Stomach (tissue), 9 donors: ENCODE data around the gene HSD17B12. TPM values are rescaled to one million over a fixed set of nuclear protein-coding genes. Genes with fewer than 3 reads are reported as not detected.
A peak's percentile ranks its signal among the peaks of the same experiment; 100 is the strongest.

ENCODE experiments used
- DNase-seq, 2 donors: peaks; one replicate each; pipeline versions ENCODE4 v3.0.0 to v3.0.0-alpha.2; 2013 to 2019
- H3K27ac ChIP-seq, 5 donors: fragments of 200-600 bp in 4 of 5; sonication (generic) in 4 of 5; one replicate each; pipeline ENCODE4 v1.5.1; 2013 to 2019; ENCODE audit warnings: mild to moderate bottlenecking in 1 of 5, moderate library complexity in 1 of 5
- H3K27me3 ChIP-seq, 3 donors: fragments of 200-600 bp; sonication (generic); one replicate each; pipeline ENCODE4 v1.5.1; 2017 to 2019; ENCODE audit warnings: mixed run types in 1 of 3
- H3K36me3 ChIP-seq, 4 donors: fragments of 200-600 bp; sonication (generic); 1 replicate in 3 of 4; 2 replicates in 1 of 4; pipeline ENCODE4 v1.5.1; 2016 to 2019
- H3K4me1 ChIP-seq, 4 donors: fragments of 200-600 bp; sonication (generic); one replicate each; pipeline ENCODE4 v1.5.1; 2016 to 2019
- H3K4me3 ChIP-seq, 4 donors: fragments of 200-600 bp; sonication (generic) in 3 of 4; one replicate each; pipeline ENCODE4 v1.5.1; 2016 to 2019; ENCODE audit warnings: mild to moderate bottlenecking in 1 of 4
- H3K9me3 ChIP-seq, 4 donors: fragments of 200-600 bp; sonication (generic); one replicate each; pipeline ENCODE4 v1.5.1; 2016 to 2019
- CTCF ChIP-seq, 7 experiments: fragments of 450-650 bp in 4 of 7; fragments of 200-600 bp in 3 of 7; sonication (generic) in 3 of 7; IDR thresholded peaks; one replicate each; pipeline ENCODE4 v1.5.1; 2016 to 2019; ENCODE audit warnings: antibody characterized with exemption in 7 of 7, control low read depth in 2 of 7, mild to moderate bottlenecking in 1 of 7
- EP300 ChIP-seq: sonication (generic); formaldehyde crosslinking; IDR thresholded peaks from one replicate; pipeline ENCODE4 v1.6.1; 2017; ENCODE audit warnings: antibody characterized with exemption
- POLR2A ChIP-seq, 4 donors: fragments of 450-650 bp; IDR thresholded peaks; one replicate each; pipeline ENCODE4 v1.6.1; 2016; ENCODE audit warnings: antibody characterized with exemption in 4 of 4, control low read depth in 2 of 4, mild to moderate bottlenecking in 1 of 4, moderate library complexity in 1 of 4
- POLR2AphosphoS5 ChIP-seq, 3 donors: sonication (generic); formaldehyde crosslinking; IDR thresholded peaks; one replicate each; pipeline ENCODE4 v1.6.1; 2016; ENCODE audit warnings: antibody characterized with exemption in 3 of 3
- WGBS, 5 donors: extraction: QIAGEN DNeasy Blood & Tissue Kit in 3 of 5; methylation state at CpG; one replicate each; pipeline versions ENCODE4 v1.1.5 to v1.1.7; 2013 to 2018; 5-methylcytosine and 5-hydroxymethylcytosine counted together
- intact Hi-C: fragments of 100-400 bp; cut with DNase I; formaldehyde crosslinking; loops from one replicate; pipeline ENCODE4 v1.15.1; 2023; ENCODE audit warnings: low total_unique reads
- polyA plus RNA-seq, 3 donors: library from polyadenylated mRNA; stranded (reverse); fragments of 200-250 nt; gene quantifications; one replicate each; pipeline ENCODE4 v1.2.3, GENCODE V29; 2013
- total RNA-seq, 5 donors: library from RNA; depleted of rRNA; stranded (reverse); fragments of >200 nt; gene quantifications; one replicate each; pipeline versions ENCODE4 v1.1.0 to v1.2.3, GENCODE V29; 2014 to 2016
- donor health status: healthy with polysubstance abuse.
- donor health status: Bipolar disorder and iron deficiency.
- donor health status: healthy.

Gene HSD17B12
- total and polyA plus RNA-seq, 8 donors: 25.8 to 169 (median 52.4) TPM

GRCh38 chr11:43644621-43645299 is 35.8 kb upstream of the HSD17B12 start:
- peaks cover 5 to 30% (median 26%) of the 10 kb centered on the region in 4 donors for H3K4me1 ChIP-seq
- H3K27me3 ChIP-seq: peaks cover 0 to 18% (median 2%) of the 10 kb centered on the region in 3 donors
- peak in 1 of 2 donors; percentile 56 for DNase-seq
- intact Hi-C loops: no loop called here
- TF ChIP-seq CTCF (IDR thresholded peaks at IDR 0.05): no peak
- no peak for TF ChIP-seq POLR2A (IDR thresholded peaks at IDR 0.05)
- no peak for TF ChIP-seq EP300
- no peak for TF ChIP-seq POLR2AphosphoS5 (IDR thresholded peaks at IDR 0.05)
- H3K36me3 ChIP-seq: peaks cover 0 to 2% (median 0%) of the 10 kb centered on the region in 4 donors
- WGBS, 5 donors: 10 to 27% (median 15%) methylated on average over 7 of the region's 7 CpGs
- no peaks in the 10 kb centered on the region for H3K9me3 ChIP-seq
- peak overlapping the region; percentile 81 to 93 (median 90) for H3K4me3 ChIP-seq
- peak overlapping the region; percentile 79 to 86 (median 84) for H3K27ac ChIP-seq

DNA sequence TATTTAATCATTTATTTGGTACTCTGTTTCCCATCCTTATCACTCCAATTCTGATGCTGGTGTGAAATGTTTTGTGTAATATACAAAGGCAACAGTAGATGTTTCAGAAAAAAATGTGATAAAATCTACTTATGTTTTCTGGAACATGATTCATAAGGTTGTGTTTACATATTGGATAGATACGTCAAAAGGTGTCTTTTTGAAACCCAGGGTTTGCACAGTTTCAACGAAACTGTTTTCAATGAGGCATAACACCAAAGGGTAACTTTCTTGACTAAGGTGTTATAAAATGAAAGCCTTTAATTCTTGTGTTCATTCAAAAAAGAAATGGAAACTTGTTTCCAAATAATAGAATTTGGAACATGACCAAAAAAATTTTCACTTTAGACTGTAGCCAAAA is 33.8 kb upstream of the HSD17B12 start:
- peaks cover 5 to 35% (median 30%) of the 10 kb centered on the region in 4 donors for H3K4me1 ChIP-seq
- no peak overlapping the region for H3K27ac ChIP-seq
- no peaks in the 10 kb centered on the region for H3K9me3 ChIP-seq
- 58 to 84% (median 67%) methylated on average over 2 of the region's 2 CpGs for WGBS, 5 donors
- DNase-seq: no peak
- no peak overlapping the region for H3K4me3 ChIP-seq
- H3K27me3 ChIP-seq: peaks cover 0 to under 1% (median 0%) of the 10 kb centered on the region in 3 donors
- no peak for TF ChIP-seq CTCF (IDR thresholded peaks at IDR 0.05)
- TF ChIP-seq POLR2AphosphoS5 (IDR thresholded peaks at IDR 0.05): no peak
- TF ChIP-seq POLR2A (IDR thresholded peaks at IDR 0.05): no peak
- no peak for TF ChIP-seq EP300
- peaks cover 0 to 5% (median 0%) of the 10 kb centered on the region in 4 donors for H3K36me3 ChIP-seq
- intact Hi-C loops: no loop called here

- H3K4me1 ChIP-seq: peaks cover 5 to 32% (median 28%) of the 10 kb centered on the region in 4 donors
- H3K9me3 ChIP-seq: no peaks in the 10 kb centered on the region
- WGBS, 5 donors: 82 to 98% (median 94%) methylated on average over 7 of the region's 7 CpGs
- no peak for DNase-seq
- no peak for TF ChIP-seq CTCF (IDR thresholded peaks at IDR 0.05)
- TF ChIP-seq POLR2A (IDR thresholded peaks at IDR 0.05): no peak
- no peak for TF ChIP-seq POLR2AphosphoS5 (IDR thresholded peaks at IDR 0.05)
- TF ChIP-seq EP300: no peak
- intact Hi-C loops: no loop called here
- H3K27me3 ChIP-seq: no peaks in the 10 kb centered on the region
- peaks cover 0 to 5% (median 0%) of the 10 kb centered on the region in 4 donors for H3K36me3 ChIP-seq
- H3K4me3 ChIP-seq: no peak overlapping the region
- H3K27ac ChIP-seq: peak overlapping the region in 1 of 5 donors; percentile 8
These were observed 31.6 kb upstream of the HSD17B12 start for GRCh38 chr11:43648888-43649287.

GRCh38 chr11:43649501-43649900 is 31.0 kb upstream of the HSD17B12 start:
- 57 to 73% (median 60%) methylated on average over 4 of the region's 4 CpGs for WGBS, 5 donors
- Histone ChIP-seq H3K9me3 (no peaks in the 10 kb centered on the region), H3K4me1 (peaks cover 5 to 30% (median 27%) of the 10 kb centered on the region in 4 donors), H3K27ac (peak overlapping the region in 1 of 5 donors; percentile 20), H3K4me3 (no peak overlapping the region), H3K27me3 (no peaks in the 10 kb centered on the region), H3K36me3 (peaks cover 0 to 5% (median 0%) of the 10 kb centered on the region in 4 donors)
- TF ChIP-seq POLR2AphosphoS5 (IDR thresholded peaks at IDR 0.05) (no peak), EP300 (no peak), CTCF (IDR thresholded peaks at IDR 0.05) (no peak), POLR2A (IDR thresholded peaks at IDR 0.05) (no peak)
- DNase-seq: no peak
- intact Hi-C loops: no loop called here
